NCI-H526 treated with DMSO at 0.1 percent for 48 hours (cell line): Measurements from ENCODE around the gene ITCH.
"Not testable (repeated sequence)": the region's sequence is repeated elsewhere in the genome, so short reads cannot be mapped to it uniquely, and the experiment has no call there.

Experiments used
- DNase-seq: peaks from one replicate; lab custom pipeline; 2025; lab: John Stamatoyannopoulos, UW

ITCH gene

GRCh38 chr20:34363062-34363464, at the start of gene ITCH:
TSS of gene ITCH (plus strand) at chr20:34363273. CDS start at chr20:34393812, 30,539 bp downstream.
- DNase-seq: peak; percentile 95

- no peak for DNase-seq
Measured at GRCh38 chr20:34315236-34315635, 47.8 kb upstream of the ITCH start.

GRCh38 chr20:34316196-34316814, 46.8 kb upstream of the ITCH start:
- no peak for DNase-seq

- no peak for DNase-seq
Measured at GRCh38 chr20:34318609-34319443, 44.2 kb upstream of the ITCH start.

GRCh38 chr20:34320861-34321260, 42.2 kb upstream of the ITCH start:
- no peak for DNase-seq

GRCh38 chr20:34322267-34323105, 40.6 kb upstream of the ITCH start:
- no peak for DNase-seq

GRCh38 chr20:34324541-34324940, 38.5 kb upstream of the ITCH start:
- no peak for DNase-seq

- not testable (repeated sequence) for DNase-seq
Measured at GRCh38 chr20:34328207-34328606, 34.9 kb upstream of the ITCH start.

GRCh38 chr20:34328928-34329677, 34.0 kb upstream of the ITCH start:
- DNase-seq: no peak

- DNase-seq: not testable (repeated sequence)
Measured at GRCh38 chr20:34330861-34331544, 32.1 kb upstream of the ITCH start.

- no peak for DNase-seq
Measured at GRCh38 chr20:34331838-34332237, 31.2 kb upstream of the ITCH start.

GRCh38 chr20:34332262-34332920, 30.7 kb upstream of the ITCH start:
- no peak for DNase-seq

GRCh38 chr20:34333786-34334185, 29.3 kb upstream of the ITCH start:
- DNase-seq: no peak

- DNase-seq: no peak
Measured at GRCh38 chr20:34334654-34335407, 28.2 kb upstream of the ITCH start.

GRCh38 chr20:34337544-34337943, 25.5 kb upstream of the ITCH start:
- no peak for DNase-seq

- no peak for DNase-seq
Measured at GRCh38 chr20:34337982-34338726, 24.9 kb upstream of the ITCH start.

GRCh38 chr20:34340726-34341125, 22.3 kb upstream of the ITCH start:
- not testable (repeated sequence) for DNase-seq

GRCh38 chr20:34341199-34341598, 21.9 kb upstream of the ITCH start:
- DNase-seq: not testable (repeated sequence)
